Gastrocnemius medialis (tissue), 4 donors: ENCODE data around the gene EEF1AKMT2.

Experiments used
- CTCF ChIP-seq, 5 experiments: fragments of 450-650 bp in 3 of 5; fragments of 200-600 bp in 2 of 5; sonication (generic) in 2 of 5; IDR thresholded peaks in 4 of 5; conservative IDR thresholded peaks in 1 of 5; 1 replicate in 4 of 5; 2 replicates in 1 of 5; pipeline ENCODE4 v1.5.1; 2016 to 2019; ENCODE audit warnings: antibody characterized with exemption in 5 of 5, mild to moderate bottlenecking in 3 of 5, moderate library complexity in 3 of 5
- POLR2A ChIP-seq, 2 donors: fragments of 450-650 bp; IDR thresholded peaks; one replicate each; pipeline ENCODE4 v1.6.1; 2017; ENCODE audit warnings: antibody characterized with exemption in 2 of 2, mild to moderate bottlenecking in 2 of 2, moderate library complexity in 2 of 2

GRCh38 chr10:124829447-124830115, 37.9 kb upstream of the EEF1AKMT2 start:
- TF ChIP-seq CTCF (IDR thresholded peaks at IDR 0.05 in 4 of 5, conservative IDR thresholded peaks at IDR 0.05 in 1 of 5) (no peak), POLR2A (IDR thresholded peaks at IDR 0.05) (no peak)
